Dermis blood vessel endothelial cell (primary cell): ENCODE data around the gene MSH2. TPM values are rescaled to one million over a fixed set of nuclear protein-coding genes. Genes with fewer than 3 reads are reported as not detected.

Experiments
- DNase-seq: peaks from one replicate; pipeline ENCODE4 v3.0.0; 2010
- total RNA-seq: library from RNA; depleted of rRNA; stranded (reverse); fragments of >200 nt; gene quantifications from 2 replicates; pipeline ENCODE4 v1.2.3, GENCODE V29; 2014

The MSH2 gene
- total RNA-seq, 1 donor from 2014 or later = 37.3 TPM

DNA sequence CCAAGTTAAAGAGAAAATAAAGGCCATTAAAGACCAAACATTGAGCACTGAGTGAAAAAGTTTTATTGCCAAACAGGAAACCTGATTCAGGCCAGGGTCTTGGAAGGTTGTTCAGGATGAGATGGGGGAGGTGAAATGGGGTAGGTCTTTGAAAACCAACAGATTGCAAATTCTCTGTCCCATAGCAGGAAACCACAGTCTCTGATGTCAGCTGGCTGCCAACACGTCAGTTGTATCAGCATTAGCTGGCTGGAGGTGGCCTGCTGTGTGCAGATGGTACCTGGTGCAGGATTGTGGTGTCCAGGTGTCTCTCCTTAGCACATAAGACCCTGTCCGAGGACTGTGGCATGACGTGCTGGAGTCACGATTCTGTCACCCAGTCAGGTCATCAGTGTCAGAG, 106.3 kb downstream of the MSH2 start:
- peak; percentile 65 for DNase-seq

DNA sequence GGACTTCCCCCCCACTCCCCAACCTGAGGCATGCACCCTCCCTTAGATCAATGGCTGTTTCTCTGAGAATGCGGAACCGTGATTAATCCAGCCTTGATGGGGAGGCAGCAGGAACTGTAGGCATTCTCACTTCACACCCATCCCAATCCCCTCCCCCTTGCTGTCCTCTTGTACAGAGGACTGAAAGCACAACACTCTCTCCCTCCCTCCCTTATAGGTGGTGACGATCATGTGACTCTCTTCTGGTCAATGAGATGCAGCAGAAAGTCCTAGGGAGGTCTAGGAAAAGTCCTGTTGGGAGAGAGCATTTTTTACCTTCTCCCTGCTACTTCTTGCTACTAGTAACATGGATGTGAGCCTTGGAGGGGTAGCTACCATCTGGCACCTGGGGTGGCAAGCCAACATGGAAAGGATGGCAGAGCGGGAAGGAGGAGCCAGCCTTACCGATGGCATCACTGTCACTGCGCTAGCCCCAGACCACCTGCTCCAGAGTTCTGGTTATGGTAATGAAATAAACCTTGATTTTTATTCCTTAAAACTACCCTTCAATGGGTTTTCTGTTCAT, 106.9 kb downstream of the MSH2 start:
- no peak for DNase-seq

- DNase-seq = no peak
These were observed 107.8 kb downstream of the MSH2 start for GRCh38 chr2:47510745-47511144.

DNA sequence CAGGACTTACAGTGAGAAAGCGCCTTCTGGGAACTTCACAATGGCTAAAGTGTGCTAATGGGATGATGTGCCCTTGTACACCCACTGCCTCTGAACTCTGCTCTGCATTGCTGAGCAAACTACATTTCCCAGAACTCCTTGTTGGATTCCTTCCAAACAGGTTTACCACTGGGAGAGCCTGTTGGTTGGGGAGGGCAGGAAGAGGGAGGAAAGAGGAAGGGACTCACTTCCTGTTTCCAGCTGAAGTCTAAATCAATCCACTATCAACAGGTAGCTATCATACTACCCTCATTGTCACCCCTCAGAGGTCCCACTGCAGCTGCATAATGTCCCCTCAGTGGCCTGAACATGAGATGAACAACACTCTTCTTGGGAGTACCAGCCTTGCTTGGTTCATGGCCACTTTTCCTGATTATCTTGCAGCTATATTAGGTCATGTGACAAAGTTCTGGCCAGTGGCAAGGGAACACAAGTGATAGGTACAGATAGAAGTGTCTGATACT, 109.7 kb downstream of the MSH2 start:
- DNase-seq = peak; percentile 39

GRCh38 chr2:47513981-47514520, 111.1 kb downstream of the MSH2 start:
- DNase-seq = no peak

GRCh38 chr2:47516360-47517104, 113.6 kb downstream of the MSH2 start:
- no peak for DNase-seq

DNA sequence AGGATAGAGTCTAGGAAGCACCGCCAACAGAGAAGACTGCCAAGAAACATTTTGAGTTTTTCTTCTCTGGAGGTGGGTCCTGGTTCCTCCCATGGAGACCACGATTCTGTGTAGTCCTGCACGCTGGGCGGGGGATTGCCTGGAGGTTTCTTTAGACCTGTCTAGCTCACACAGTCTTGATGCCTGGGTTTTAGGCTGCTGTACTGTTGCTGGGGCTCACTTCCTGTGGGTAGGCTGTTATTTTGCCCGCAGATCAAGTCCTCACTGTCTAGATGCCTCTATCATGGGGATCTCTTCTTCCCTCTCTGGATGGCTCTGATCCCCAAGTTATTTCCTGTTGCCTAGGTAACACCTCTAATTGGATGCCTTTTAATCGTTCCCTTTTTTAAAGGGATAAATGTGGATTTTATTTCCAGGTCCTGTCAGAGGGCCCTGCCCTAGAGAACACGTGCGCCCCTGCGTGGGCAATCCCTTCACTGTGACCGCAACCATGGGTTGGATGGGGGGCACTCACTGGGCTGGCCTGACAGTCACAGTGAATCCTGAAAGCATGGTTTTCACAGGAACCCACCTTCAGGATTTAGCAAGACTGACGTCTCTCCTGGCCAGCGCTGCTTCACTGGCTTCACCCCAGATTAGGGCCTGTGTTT, 115.7 kb downstream of the MSH2 start:
- DNase-seq = no peak

- no peak for DNase-seq
These were observed 116.2 kb downstream of the MSH2 start for GRCh38 chr2:47519147-47519537.

- no peak for DNase-seq
These were observed 116.8 kb downstream of the MSH2 start for GRCh38 chr2:47519604-47520301.

- DNase-seq = no peak
These were observed 117.3 kb downstream of the MSH2 start for GRCh38 chr2:47520302-47520630.

GRCh38 chr2:47520825-47521665, 118.1 kb downstream of the MSH2 start:
- peak; percentile 66 for DNase-seq

DNA sequence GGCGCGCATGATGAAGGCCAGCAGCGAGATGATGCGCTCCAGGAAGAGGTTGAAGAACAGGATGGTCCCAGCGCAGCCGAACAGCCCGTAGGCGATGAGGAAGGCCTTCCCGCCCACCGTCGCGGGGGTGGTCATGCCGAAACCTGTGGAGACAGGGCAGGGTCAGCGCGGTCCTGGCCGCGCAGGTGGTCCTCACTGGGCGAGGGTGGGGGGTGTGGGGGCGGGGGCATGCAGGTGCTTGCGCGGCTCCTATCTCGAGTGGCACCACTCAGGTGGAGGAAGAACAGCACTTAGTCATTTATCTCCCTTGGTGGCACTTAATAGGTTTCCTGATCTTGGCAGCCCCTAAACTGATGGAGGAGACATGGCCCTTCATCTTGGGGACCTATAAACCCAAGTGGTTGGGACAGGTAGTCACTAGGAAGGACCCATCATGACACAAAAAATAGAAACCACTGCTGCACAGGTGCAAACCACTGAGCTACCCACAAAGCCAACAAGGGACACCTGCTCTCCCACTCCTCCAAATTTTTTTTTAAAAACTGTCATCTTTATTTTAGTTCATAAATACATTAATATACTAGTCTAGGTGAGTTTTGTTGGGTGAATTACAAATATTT, 118.8 kb downstream of the MSH2 start:
- DNase-seq = no peak

GRCh38 chr2:47525167-47525566, 122.2 kb downstream of the MSH2 start:
- DNase-seq = no peak

GRCh38 chr2:47528455-47528854, 125.5 kb downstream of the MSH2 start:
- DNase-seq = no peak

- DNase-seq = peak; percentile 80
These were observed 125.9 kb downstream of the MSH2 start for GRCh38 chr2:47528874-47529273.

DNA sequence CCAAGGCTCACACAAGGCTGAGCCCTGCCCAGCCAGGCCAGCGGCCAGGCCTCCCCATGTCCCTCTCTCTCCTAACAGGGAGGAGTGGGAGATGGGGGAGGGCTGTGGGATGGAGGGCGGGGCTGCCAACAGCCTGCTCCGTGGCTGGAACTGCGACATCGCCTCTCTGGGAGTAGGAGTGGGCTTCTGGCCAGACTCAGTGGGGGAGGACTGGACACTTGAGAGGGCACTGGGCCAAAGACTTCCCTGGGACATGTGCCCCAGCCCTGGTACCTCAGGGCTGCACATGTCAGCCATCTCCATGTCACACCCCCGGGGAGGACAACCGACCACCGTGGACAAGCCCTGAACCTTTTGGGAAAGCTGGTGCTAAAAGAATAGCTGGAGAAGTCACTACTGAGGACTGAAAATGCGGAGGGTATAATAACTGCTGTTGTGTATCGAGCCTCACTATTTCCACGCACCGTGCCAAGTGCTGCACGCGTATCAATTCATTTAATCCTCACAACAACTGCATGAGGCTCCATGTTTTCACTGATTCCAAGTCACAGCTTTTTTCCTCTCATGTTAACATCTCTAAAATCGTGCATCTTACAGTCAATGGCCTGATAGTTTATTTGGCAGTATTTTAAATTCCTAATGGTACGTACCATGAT, 127.3 kb downstream of the MSH2 start:
- no peak for DNase-seq

DNA sequence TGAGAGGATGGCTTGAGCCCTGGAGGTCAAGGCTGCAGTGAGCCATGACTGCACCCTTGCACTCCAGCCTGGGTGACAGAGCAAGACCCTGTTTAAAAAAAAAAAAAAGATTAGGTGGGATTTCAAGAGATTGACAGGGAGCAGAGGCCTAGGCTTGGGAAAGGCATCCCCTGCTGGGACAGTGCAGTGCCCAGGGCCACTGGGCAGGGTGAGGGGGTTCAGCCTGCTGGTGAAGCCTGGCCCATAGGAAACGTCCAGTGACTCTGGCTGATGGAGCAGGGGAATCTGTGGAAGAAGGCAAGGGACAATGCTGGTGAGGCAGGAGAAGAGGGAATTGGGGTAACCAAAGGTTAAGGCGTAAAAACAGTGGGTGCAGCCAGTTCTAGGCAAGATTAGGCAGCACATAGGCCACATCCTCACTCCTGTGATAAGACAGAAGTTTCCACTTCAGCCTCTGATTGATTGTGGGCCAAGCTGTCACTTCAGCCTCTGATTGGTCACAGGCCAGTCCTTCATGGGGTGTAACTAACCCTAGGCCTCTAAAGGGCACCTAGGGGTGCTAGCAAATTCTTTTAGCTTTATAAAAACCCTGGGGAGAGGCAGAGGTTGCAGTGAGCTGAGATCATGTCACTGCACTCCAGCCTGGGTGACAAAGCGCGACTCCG, 128.6 kb downstream of the MSH2 start:
- DNase-seq = no peak
